ENCODE data around the gene ZNF524. TPM values are rescaled to one million over a fixed set of nuclear protein-coding genes. Genes with fewer than 3 reads are reported as not detected.
"Not testable (repeated sequence)": the region's sequence is repeated elsewhere in the genome, so short reads cannot be mapped to it uniquely, and the experiment has no call there.

The ZNF524 gene
- total RNA-seq, 3 donors from 2014 or later = 25.5 to 27.1 (median 26.5) TPM

- Histone ChIP-seq H3K4me1 (ENCODE audit: low read depth) (peaks cover 7% of the 10 kb centered on the region), H3K9me3 (no peaks in the 10 kb centered on the region), H3K4me3 (peak overlapping the region; percentile 59), H3K36me3 (ENCODE audit: low read depth) (no peaks in the 10 kb centered on the region)
- ATAC-seq (peak; percentile 40), DNase-seq (peak in 1 of 3 donors; percentile 48)
- intact Hi-C loops (cut with DNase I, micrococcal nuclease) = no loop called here
- TF ChIP-seq, protein P1, sequence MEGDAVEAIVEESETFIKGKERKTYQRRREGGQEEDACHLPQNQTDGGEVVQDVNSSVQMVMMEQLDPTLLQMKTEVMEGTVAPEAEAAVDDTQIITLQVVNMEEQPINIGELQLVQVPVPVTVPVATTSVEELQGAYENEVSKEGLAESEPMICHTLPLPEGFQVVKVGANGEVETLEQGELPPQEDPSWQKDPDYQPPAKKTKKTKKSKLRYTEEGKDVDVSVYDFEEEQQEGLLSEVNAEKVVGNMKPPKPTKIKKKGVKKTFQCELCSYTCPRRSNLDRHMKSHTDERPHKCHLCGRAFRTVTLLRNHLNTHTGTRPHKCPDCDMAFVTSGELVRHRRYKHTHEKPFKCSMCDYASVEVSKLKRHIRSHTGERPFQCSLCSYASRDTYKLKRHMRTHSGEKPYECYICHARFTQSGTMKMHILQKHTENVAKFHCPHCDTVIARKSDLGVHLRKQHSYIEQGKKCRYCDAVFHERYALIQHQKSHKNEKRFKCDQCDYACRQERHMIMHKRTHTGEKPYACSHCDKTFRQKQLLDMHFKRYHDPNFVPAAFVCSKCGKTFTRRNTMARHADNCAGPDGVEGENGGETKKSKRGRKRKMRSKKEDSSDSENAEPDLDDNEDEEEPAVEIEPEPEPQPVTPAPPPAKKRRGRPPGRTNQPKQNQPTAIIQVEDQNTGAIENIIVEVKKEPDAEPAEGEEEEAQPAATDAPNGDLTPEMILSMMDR (IDR thresholded peaks at IDR 0.05) = no peak
Measured at GRCh38 chr19:55579766-55580621, 20.1 kb upstream of the ZNF524 start.

GRCh38 chr19:55580628-55581144 lies 19.4 kb upstream of the ZNF524 start, which contains the start of gene ZNF579:
TSS of gene ZNF579 (minus strand) at chr19:55580848. CDS start at chr19:55579639, 1,209 bp downstream.
- H3K4me1 ChIP-seq (ENCODE audit: low read depth) = peaks cover 7% of the 10 kb centered on the region
- intact Hi-C loops (cut with DNase I, micrococcal nuclease) = no loop called here
- no peaks in the 10 kb centered on the region for H3K36me3 ChIP-seq (ENCODE audit: low read depth)
- H3K4me3 ChIP-seq = peak within 1 kb of the TSS; percentile 59
- TF ChIP-seq, protein P1 (IDR thresholded peaks at IDR 0.05) = no peak
- peak; percentile 92 for ATAC-seq
- no peaks in the 10 kb centered on the region for H3K9me3 ChIP-seq
- DNase-seq = peak; percentile 84 to 91 (median 89)

- DNase-seq (peak in 2 of 3 donors; percentile 34 to 46), ATAC-seq (peak; percentile 31)
- Histone ChIP-seq H3K36me3 (ENCODE audit: low read depth) (no peaks in the 10 kb centered on the region), H3K9me3 (no peaks in the 10 kb centered on the region), H3K4me1 (ENCODE audit: low read depth) (peaks cover 11% of the 10 kb centered on the region), H3K4me3 (peak overlapping the region; percentile 59)
- intact Hi-C loops (cut with DNase I, micrococcal nuclease) = no loop called here
- TF ChIP-seq, protein P1 (IDR thresholded peaks at IDR 0.05) = no peak
Measured at GRCh38 chr19:55581145-55581822, 18.8 kb upstream of the ZNF524 start.

- Histone ChIP-seq H3K4me3 (no peak overlapping the region), H3K36me3 (ENCODE audit: low read depth) (no peaks in the 10 kb centered on the region), H3K4me1 (ENCODE audit: low read depth) (peaks cover 12% of the 10 kb centered on the region), H3K9me3 (no peaks in the 10 kb centered on the region)
- intact Hi-C loops (cut with DNase I, micrococcal nuclease) = no loop called here
- TF ChIP-seq, protein P1 (IDR thresholded peaks at IDR 0.05) = no peak
- DNase-seq = no peak
- ATAC-seq = no peak
Measured at GRCh38 chr19:55581823-55582223, 18.3 kb upstream of the ZNF524 start.

DNA sequence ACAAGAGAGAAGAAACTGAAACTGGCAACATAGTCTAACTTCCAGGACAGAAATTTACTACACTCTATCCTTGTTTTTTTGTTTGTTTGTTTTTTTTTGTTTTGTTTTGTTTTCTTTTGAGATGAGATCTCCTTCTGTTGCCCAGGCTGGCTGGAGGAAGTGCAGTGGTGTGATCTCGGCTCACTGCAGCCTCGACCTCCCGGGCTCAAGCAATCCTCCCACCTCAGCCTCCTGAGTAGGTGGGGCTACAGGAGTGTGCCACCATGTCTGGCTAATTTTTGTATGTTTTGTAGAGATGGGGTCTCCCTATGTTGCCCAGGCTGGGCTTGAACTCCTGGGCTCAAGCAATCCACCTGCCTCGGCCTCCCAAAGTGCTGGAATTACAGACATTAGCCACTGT lies 17.8 kb upstream of the ZNF524 start:
- intact Hi-C loops (cut with DNase I, micrococcal nuclease); DNase-seq; H3K4me3 ChIP-seq; H3K36me3 ChIP-seq (ENCODE audit: low read depth); ATAC-seq; H3K9me3 ChIP-seq: not testable (repeated sequence)
- peaks cover 15% of the 10 kb centered on the region for H3K4me1 ChIP-seq (ENCODE audit: low read depth)

GRCh38 chr19:55583897-55584296 lies 16.2 kb upstream of the ZNF524 start:
- ATAC-seq; H3K9me3 ChIP-seq; H3K36me3 ChIP-seq (ENCODE audit: low read depth); DNase-seq; intact Hi-C loops (cut with DNase I, micrococcal nuclease); H3K4me3 ChIP-seq: not testable (repeated sequence)
- peaks cover 15% of the 10 kb centered on the region for H3K4me1 ChIP-seq (ENCODE audit: low read depth)

Measured in mucosa of descending colon (tissue), 3 donors.